Amniotic stem cell (primary cell): ENCODE results near the gene CRTC3.
"Not testable (repeated sequence)": the region's sequence is repeated elsewhere in the genome, so short reads cannot be mapped to it uniquely, and the experiment has no call there.

Experiments
- DNase-seq: peaks from one replicate; lab custom pipeline; 2025; lab: John Stamatoyannopoulos, UW

Gene CRTC3

DNA sequence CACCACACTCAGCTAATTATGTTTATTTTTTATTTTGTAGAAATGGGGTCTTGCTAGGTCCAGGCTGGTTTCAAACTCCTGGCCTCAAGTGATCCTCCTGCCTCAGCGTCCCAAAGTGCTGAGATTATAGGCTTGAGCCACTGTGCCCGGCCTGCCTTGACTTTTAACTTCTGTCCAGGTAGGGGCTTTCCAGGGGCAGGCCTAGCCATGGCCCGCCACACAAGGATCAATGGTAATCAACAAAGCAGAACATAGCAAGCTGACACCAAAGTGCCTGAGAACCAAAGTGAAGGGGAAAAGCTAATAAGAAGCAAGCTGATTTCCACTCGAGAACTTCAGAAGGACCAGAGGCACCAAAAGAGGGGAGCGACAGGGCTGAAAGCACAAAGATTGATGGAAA, 9.4 kb upstream of the CRTC3 start:
- no peak for DNase-seq

DNA sequence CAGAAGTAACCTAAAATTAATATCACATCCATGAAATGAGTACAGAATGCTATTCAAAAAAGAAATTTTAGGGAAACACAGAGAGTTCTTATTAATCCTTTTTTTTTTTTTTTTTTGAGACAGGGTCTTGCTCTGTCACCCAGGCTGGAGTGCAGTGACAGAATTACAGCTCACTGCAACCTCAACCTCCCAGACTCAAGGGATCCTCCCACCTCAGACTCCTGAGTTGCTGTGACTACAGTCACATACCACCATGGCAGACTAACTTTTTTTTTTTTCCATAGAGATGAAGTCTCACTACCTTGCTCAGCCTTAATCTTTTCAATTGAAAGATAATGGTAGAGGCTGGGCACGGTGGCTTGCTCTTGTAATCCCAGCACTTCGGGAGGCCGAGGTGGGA, 6.3 kb upstream of the CRTC3 start:
- no peak for DNase-seq

- DNase-seq = not testable (repeated sequence)
Observed at GRCh38 chr15:90524018-90524803, 5.5 kb upstream of the CRTC3 start.

DNA sequence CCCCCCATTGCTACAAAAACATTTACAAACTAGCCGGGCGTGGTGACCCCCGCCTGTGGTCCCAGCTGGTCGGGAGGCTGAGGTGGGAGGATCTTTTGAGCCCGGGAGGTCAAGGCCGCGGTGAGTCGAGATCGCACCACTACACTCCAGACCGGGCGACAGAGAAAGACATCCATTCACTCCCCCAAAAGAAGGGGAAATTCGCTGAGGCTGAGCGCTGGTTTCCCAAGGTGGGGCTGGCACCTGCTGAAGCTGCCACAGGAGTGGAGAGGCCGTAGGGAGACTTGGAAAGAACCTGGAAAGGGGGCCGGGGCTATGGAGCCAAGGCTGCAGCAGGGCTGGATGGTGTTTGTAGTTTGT, 732 bp upstream of the CRTC3 start:
- no peak for DNase-seq

- DNase-seq = no peak
Observed at GRCh38 chr15:90530250-90531051, 728 bp downstream of the CRTC3 start.

DNA sequence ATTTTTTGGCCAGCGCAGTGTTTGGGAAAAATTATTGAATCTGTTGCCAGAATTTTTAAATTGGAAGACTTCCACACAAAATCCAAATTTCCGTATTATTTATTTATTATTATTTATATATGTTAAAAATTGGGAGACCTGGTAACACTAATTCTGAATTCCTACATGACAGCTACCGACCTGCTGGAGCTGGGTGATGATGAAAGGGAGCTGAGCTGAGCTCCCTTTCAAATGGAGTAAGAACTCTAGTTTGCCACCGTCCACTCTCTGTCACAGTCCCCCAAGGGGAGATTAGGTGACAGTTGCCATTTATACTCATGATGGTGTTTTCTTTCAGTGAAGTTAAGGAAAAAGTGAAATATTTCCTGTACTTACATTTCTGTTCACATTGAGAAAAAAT, 1.4 kb downstream of the CRTC3 start:
- no peak for DNase-seq

- no peak for DNase-seq
Observed at GRCh38 chr15:90535254-90535653, 5.5 kb downstream of the CRTC3 start.

- DNase-seq = no peak
Observed at GRCh38 chr15:90539789-90540188, 10.1 kb downstream of the CRTC3 start.

DNA sequence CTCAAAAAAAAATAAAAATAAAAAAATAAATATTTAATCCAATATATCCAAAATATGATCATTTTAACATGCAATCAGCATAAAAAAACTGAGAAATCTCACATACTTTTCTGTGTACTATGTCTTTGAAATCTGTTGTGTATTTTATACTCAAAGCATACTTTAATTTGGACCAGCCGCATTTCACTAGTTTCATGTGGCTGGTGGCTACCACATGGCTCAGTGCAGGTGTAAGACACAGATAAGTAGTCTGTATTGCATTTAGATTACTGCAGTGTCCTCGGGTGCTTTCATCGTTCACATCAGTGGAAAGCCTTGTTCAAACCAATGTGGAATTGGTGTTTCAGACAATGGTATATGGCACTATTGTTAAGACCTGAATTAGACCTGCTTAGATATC, 11.0 kb downstream of the CRTC3 start:
- no peak for DNase-seq

DNA sequence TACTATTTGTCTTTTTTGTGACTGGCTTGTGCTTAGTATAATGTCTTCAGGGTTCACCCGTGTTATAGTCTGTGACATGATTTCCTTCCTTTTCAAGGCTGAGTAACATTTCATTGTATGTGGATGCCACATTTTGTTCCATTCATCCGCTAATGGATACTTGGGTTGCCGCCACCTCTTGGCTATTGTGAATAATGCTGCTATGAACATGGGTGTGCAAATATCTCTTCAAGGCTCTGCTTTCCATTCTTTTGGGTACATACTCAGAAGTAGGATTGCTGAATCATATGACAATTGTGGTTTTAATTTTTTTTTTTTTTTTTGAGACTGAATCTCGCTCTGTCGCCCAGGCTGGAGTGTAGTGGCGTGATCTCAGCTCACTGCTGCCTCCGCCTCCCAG, 15.4 kb downstream of the CRTC3 start:
- DNase-seq = no peak

DNA sequence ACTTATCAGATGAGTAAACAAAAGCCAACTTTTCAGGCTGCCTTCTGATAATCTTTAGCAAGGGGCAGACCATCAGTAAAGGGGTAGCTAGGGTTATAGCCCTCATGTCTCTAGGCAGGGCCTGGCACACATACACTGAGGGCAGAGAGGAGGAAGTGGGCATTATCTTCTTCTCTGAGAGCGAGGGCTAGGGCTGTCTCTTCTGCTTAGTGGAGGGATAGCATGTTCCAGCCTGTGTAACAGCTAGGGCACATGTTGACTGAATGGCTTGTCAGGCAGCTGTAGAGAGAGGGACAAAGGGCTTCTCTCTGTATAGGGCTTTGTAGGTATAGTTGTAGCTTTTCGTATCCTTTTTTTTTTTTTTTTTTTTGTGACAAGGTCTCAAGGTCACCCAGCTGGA, 17.8 kb downstream of the CRTC3 start:
- DNase-seq = no peak

- no peak for DNase-seq
Observed at GRCh38 chr15:90550919-90551318, 21.2 kb downstream of the CRTC3 start.

DNA sequence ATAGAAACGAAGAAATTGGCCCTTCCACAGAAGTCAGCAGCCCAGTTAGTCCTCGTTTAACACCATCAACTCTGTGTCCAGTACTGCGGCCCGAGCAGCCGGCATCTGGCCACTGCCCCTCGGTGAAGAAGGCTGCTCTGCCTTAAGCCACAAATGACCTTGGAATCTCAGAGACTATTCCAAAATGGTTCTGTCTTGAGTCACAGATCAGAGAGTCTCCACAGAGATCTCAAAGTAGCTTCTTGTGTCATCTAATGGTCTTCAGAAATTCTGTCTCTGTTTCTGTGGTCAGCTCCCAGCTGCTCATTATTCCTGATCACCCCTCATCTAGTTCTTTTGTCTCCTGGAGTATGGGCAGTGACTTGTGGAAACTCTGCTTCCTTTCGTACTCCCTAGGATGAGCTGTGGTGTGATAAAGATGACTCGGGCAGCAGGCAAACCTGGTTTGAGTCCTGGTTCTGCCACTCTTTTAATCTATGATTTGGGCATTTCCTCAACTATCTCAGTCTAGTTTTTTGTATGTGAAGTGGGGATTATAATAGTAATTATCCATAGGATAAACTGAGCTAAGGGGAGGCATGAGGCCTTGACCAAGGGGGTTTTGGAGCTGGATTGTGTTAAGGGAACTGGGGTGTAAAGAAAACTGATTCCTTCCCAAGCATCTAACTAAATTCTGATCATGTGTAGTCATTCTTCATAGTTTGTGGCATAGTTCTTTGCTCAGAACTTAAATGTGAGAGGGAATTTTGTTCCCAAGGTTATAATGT, 22.6 kb downstream of the CRTC3 start:
- no peak for DNase-seq

- DNase-seq = no peak
Observed at GRCh38 chr15:90552929-90553211, 23.1 kb downstream of the CRTC3 start.

DNA sequence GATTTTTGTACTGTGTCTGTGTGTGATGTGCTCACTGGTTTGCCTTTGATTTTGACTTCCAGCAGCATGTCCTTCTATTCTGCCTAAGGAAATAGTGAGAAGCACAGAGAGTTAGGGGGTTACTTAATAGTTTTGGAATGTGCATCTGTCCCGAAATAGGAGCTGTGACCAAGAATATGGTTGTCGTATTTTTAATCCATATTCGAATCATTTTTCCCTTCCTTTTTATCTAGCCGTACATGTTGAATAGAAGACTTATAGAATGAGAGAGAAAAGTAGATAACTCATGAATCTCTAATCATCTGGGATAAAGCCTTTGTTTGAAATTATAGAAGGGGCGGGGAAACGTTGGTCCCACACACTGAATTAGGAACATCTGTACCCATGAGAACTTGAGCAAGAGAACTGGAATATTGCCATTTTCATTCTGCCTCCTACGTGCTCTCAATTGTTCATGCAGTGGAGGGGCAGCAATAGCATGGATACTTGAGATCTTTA, 23.6 kb downstream of the CRTC3 start:
- no peak for DNase-seq

GRCh38 chr15:90557186-90558084, 27.7 kb downstream of the CRTC3 start:
- DNase-seq = no peak

GRCh38 chr15:90558171-90558573, 28.4 kb downstream of the CRTC3 start:
- no peak for DNase-seq

GRCh38 chr15:90559119-90559518, 29.4 kb downstream of the CRTC3 start:
- DNase-seq = no peak

GRCh38 chr15:90560229-90560776, 30.6 kb downstream of the CRTC3 start:
- DNase-seq = peak; percentile 77

DNA sequence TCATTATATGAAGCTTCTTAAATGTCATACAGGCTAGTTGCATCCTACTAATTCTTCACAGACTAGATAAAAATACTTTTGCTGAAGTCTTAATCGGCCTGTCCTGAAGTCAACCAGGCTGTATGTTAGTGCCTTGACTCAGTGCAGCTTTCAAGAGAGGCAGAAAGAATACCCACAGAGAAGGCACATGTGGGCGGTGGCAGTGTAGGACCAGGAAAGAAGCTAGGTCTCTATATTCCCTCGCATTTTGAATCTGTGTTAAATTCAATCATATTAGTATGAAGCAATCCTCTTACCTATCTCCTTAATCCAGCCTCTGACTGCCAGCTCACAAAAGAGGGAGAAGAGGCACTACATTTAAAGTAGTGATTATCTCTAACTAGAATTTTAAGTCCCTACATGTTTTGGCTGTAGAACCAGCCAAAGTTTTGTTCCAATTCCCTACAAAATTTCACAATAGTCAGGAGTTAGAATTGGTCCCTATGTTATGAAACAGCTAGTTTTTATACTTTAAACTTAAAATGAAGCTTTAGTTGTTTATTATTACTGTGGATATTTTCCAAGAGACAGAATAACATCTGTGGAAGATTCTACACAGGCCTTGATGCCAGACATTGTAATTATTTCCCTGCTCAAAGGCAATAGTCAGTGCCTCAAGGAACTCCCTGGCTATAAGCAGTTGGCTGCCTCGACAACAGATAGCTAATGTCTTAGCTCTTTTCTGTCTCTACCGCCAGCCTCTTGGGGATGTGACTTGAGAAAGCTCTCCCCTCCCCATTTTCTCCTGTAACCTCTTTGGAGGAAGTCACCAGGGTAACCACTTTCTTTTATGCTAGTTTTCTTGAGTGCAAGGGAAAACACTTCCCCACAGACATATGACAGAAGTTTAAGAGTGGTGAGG, 31.9 kb downstream of the CRTC3 start:
- no peak for DNase-seq
